GM10847 (cell line): ENCODE results near the gene ACSL1.

Source experiments
- POLR2A ChIP-seq: IDR thresholded peaks from 2 replicates; pipeline ENCODE4 v1.6.1; 2011; ENCODE audit not compliant: insufficient read length; ENCODE audit errors: extremely low read depth

ACSL1 gene, protein sequence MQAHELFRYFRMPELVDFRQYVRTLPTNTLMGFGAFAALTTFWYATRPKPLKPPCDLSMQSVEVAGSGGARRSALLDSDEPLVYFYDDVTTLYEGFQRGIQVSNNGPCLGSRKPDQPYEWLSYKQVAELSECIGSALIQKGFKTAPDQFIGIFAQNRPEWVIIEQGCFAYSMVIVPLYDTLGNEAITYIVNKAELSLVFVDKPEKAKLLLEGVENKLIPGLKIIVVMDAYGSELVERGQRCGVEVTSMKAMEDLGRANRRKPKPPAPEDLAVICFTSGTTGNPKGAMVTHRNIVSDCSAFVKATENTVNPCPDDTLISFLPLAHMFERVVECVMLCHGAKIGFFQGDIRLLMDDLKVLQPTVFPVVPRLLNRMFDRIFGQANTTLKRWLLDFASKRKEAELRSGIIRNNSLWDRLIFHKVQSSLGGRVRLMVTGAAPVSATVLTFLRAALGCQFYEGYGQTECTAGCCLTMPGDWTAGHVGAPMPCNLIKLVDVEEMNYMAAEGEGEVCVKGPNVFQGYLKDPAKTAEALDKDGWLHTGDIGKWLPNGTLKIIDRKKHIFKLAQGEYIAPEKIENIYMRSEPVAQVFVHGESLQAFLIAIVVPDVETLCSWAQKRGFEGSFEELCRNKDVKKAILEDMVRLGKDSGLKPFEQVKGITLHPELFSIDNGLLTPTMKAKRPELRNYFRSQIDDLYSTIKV

DNA sequence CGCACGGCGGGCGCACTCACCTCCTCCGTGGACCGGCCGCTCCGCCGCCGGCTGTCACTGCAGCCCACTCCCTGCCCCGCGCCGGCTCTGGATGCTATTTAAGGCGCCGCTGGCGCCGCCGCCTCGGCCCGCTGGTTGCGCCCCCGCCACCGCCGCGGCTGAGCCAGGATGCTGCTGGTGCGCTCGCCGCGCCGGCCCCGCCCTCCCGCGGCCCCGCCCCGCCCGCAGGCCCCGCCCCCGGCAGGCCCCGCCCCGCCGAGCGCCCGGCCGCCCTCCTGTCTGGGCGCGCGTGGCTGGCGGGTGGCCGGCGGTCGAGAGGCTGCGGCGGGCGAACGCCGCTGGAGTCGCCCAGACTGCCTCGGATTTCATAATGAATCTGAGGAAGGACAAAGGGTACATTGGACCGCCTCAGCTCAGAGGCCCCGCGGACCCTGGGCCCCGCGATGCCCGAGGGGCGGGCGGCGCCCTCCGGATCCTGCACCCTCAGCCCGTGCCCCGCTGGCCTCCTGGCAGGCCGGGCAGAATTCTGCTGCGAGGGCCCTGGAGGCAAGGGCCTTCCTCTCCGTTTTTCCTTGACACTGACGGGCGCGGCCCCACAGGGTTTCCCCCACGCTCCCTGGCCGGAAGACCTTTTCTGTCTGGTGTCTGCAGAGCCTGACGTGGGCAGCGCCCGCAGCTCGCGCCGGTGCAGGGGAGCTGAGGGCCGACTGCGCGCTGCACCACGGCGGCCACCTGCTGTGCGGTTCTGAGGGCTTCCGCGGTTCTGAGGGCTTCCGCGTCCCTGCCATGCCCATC is at the start of gene ACSL1:
Gene ACSL1, minus strand, starts transcription at position 73 of the 795 bp plus-strand sequence. CDS start 22,454 bp downstream, outside the sequence.
- TF ChIP-seq POLR2A = peak; percentile 71

GRCh38 chr4:184873054-184873453 is 47.3 kb upstream of the ACSL1 start:
- TF ChIP-seq POLR2A = no peak

GRCh38 chr4:184870718-184871117 is 45.0 kb upstream of the ACSL1 start:
- no peak for TF ChIP-seq POLR2A

GRCh38 chr4:184868623-184869022 is 42.9 kb upstream of the ACSL1 start:
- no peak for TF ChIP-seq POLR2A

- TF ChIP-seq POLR2A = no peak
These were observed 38.1 kb upstream of the ACSL1 start for GRCh38 chr4:184863916-184864315.

- TF ChIP-seq POLR2A = no peak
These were observed 35.3 kb upstream of the ACSL1 start for GRCh38 chr4:184861047-184861446.

- no peak for TF ChIP-seq POLR2A
These were observed 34.4 kb upstream of the ACSL1 start for GRCh38 chr4:184860018-184860779.

- TF ChIP-seq POLR2A = no peak
These were observed 31.8 kb upstream of the ACSL1 start for GRCh38 chr4:184857441-184858121.

GRCh38 chr4:184856277-184856609 is 30.5 kb upstream of the ACSL1 start:
- TF ChIP-seq POLR2A = no peak

- no peak for TF ChIP-seq POLR2A
These were observed 28.9 kb upstream of the ACSL1 start for GRCh38 chr4:184854673-184855072.

DNA sequence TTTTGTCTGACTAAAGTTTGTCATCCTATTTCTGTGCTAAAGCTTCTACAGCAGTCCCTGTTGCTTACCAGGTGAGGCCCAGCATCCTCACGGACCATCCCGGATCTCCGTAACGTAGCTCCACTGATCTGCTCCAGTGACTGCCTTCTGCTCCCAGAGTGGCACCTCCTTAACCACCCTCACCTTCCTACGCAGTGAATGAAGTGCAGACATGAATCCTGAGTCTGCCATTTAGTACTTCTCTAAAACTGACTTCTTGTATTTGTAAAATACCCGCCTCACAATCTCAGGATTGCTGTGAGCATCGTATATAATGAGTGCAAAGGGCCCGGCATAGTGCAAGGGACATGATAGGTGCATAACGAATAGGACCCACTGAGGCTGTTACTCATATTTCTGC is 27.7 kb upstream of the ACSL1 start:
- no peak for TF ChIP-seq POLR2A

- no peak for TF ChIP-seq POLR2A
These were observed 26.1 kb upstream of the ACSL1 start for GRCh38 chr4:184851886-184852285.

GRCh38 chr4:184851200-184851541 is 25.4 kb upstream of the ACSL1 start:
- no peak for TF ChIP-seq POLR2A

- peak; percentile 10 for TF ChIP-seq POLR2A
These were observed 24.8 kb upstream of the ACSL1 start for GRCh38 chr4:184850431-184851199.
